GM18511 (cell line): ENCODE results near the gene ROR2.

Source experiments
- ATAC-seq: cut with Tn5 transposase; IDR thresholded peaks from one replicate; pipeline ENCODE4 v1.9.1; 2021; ENCODE audit warnings: mild to moderate bottlenecking, moderate library complexity; ENCODE audit not compliant: unreplicated experiment

ROR2 gene

DNA sequence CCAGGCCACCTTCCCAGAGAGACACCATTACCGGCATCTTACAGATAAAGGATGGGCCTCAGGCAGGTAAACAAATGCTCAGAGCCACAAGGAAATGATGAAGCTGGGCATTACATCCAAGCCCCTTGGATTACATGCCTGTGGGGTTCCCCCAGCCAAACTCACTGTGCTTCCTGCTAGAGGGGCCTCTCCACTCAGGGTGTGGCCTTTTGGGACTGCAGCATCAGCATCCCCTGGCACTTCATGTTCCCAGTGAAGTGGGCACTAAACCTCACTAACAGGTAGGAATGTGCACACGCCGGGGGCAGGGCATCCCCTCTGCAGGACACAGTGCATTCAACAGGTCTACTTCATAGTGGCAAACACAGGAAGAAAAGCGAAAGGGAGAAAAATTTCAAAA lies 125.9 kb downstream of the ROR2 start:
- no peak for ATAC-seq

DNA sequence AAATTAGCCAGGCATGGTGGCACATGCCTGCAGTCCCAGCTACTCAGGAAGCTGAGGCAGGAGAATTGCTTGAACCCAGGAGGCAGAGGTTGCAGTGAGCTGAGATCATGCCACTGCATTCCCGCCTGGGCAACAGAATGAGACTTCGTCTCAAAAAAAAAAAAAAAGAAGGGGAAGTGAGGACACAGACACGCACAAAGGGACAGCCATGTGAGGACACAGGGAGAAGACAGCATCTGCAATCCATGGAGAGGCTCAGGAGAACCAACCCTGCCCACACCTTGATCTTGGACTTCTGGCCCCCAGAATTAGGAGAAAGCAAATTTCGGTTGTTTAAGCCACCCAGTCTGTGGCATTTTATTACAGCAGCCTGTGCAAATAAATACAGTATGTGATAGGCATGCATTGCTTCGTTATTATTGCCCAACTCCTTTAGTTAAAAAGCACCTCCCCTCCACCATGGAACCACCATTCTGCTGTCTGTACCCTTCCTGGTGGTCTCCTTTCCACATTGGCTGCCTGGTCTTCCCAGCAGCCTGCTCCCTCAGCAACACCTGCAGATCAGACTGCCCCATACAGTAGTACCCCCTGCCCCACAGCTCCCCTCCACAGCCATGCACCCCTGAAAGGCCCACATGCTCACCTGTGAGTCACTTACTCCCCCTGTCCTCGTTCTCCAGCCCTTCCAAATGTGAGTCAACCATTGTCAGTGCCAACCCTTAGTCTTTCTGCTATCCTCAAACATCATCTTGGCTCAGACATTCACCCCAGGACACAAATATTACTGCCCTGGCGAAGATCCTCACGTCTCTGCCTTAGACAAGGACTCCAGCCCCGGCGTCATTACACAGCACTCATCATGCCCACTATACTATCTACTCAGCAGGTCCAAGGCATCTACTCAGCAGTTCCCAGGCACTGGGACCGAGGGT lies 128.8 kb downstream of the ROR2 start:
- no peak for ATAC-seq

DNA sequence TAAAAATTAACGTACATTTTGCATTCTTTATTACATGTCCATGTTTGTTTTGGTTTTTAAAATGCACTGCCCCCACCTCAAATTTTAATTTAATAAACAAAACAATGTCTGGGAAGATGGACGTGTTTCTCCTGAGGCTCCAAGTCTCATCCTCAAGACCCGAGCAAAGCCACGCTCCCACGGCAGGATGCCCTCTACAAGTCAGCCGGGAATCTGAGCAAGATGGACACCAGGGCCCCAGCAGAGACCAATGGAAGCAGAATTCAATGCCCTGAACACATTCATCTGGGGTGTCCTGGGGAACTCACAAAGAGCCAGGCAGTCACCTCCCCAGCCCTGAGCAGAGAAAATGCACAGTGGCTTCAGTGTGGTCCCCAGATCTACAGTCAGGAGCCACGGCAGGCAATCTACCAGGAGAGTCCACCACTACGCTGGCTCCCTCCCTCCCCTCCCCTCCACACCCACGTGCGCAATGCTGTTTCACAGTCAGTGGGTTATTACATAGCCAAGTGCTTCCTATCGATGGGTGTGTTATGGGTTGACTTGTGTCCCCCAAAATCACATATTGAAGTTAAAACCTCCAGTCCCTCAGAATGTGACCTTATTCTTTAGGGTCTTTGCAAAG lies 129.8 kb downstream of the ROR2 start:
- ATAC-seq: no peak

DNA sequence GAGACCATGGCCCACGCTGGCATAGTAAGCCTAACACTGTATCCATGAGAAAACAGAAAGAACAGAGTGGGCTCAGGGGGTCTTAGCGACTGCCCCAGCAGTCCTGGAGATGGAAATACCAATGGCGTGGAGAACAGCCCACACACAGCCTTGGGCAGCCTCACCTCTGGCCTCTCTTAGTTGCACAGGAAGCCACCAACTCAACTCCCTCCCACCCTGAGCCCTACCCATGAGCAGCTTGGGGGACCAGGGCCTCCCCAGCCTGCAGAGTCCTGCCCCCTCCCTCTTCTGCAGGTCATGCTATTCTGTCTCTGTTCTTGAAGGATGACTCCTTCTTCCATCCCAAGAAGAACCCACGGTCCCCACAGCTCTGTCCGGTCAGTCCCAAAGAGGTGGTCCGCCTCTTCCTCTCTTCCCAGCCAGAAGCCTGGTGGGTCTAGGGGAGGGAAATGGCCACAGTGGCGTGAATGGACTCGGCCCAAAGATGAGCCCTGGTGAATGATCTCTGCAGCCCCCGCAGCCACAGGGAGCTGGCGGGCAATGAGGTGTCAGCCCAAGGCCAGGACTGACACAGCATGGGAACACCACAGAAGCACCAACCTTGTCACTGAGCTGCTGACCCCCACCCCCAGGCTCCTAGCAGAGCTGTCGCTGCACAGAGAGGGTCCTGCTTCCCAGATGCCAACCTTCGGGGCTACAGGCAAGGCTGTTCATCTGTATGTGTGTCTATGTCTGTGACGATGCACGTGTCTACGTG lies 131.2 kb downstream of the ROR2 start:
- no peak for ATAC-seq

DNA sequence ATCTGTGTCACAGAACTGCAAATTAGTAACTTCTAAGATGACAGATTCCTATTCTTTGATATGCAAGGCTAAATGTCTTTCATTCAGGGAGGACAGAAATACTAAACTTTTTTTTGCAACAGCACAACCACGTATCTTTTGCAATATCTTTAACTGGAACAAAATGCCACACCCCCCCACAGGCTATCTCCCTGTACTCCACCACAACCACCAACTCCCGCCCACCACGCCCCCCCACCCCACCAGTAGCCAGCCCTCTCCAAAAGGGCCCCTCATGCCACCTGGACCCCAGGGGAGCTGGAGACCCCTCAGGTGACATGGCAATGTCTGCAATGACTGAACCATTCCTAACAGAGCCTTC lies 131.8 kb downstream of the ROR2 start:
- ATAC-seq: no peak

DNA sequence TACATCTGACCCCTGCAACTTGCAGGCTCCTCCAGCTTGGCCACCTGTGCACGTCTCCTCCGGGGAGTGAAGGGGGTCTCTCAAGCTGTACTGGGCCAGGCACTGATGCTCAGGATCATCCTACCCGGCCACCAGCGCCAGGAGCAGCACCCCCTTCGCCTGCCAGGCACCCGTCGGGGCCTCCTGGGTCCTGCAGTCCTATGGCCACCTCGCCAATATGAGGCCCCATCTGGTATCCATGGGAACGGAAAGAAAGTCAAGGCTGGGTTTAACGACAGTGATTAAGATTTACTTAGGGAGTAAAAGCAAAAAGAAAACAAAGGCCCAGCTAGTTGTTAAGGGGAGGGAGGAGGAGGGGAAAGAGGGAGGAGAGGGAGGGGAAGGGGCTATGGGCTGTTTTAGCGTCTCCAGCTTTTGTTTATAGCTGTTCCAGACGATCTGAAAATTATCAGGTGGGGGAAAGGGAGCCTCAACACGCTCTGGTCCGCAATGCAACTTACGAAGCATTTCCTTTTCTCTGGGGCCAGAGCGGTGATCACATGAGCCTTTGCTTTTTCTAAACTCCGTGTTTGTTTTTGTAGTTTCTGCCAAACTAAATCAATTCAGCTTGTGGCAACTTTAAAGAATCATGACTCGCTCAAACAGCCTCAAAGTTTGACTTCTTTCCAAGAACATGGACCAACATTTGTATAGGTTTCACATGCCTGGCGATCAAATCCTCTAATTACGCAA lies 132.4 kb downstream of the ROR2 start:
- ATAC-seq: no peak

DNA sequence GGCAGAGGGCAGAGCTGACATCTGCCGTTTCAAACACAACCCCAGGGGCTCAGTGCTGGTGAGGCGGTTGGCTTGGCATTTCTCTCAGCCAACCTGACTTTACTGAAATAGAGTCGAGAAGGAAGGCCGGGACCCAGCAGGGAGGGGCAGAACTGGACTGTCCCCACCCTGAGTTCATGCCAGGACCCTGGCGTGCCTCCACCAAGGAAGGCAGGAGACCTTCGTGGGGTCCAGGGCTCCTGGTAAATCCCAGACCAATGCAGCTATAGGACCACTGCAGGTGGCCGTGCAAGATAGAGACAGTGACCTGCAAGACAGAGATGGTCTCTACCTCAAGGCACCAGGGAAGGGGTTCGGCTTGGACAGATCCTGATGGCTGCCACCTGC lies 132.9 kb downstream of the ROR2 start:
- no peak for ATAC-seq

DNA sequence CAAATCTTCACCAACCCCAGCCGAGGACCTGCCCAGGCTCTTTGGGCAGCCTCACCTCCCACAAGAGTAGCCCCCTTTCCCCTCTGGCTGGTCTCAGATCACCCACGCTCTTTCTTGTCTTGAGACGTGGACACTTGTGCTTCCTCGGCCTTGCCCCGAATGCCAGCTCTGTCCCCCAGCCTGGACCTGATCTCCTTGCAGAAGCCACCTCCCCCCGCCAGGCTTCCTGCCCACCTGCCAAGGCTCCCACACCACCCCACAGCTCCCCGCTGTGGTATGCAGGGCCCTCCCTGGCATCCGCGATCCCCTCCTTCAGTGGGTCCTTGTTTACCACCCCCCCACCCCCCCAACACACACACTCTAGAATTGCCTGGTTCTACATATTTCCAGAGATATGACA lies 133.7 kb downstream of the ROR2 start:
- no peak for ATAC-seq

DNA sequence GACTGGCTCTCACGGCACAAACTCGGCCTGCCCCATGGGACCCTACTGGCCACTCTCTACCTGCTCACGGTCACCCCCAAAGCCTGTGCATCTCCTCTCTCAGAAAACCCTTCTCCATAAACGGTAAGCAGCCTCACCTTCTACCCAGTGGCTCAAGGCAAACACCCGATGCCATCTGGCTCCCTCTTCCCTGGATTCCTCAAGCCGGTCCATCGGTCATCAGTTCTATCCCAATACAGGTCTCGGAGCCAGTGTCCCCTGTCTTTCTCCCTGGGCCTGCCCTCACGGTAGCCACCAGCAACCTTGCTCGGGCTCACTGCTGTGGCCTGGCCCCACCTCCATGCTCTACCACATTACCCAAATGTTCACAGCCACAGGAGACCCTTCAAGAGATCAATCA lies 134.1 kb downstream of the ROR2 start:
- no peak for ATAC-seq

DNA sequence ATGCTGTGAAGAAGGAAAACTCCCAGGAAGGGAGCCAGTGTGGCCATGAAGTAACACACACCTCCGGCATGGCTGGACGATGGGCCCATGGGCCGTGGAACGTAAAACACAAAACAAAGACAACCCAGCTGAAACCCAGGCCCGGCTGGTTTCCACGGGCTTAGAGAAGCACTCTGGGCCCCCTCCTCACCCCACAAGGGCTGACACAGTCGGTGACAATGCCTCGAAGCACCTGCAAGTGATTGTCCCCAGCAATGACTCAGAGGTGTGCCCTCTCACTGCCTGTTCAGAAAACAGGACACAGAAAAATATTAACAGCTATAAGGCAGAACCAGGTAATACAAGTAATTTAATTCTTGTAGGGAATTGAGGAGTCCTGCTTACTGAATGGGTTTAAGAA lies 135.3 kb downstream of the ROR2 start:
- no peak for ATAC-seq

DNA sequence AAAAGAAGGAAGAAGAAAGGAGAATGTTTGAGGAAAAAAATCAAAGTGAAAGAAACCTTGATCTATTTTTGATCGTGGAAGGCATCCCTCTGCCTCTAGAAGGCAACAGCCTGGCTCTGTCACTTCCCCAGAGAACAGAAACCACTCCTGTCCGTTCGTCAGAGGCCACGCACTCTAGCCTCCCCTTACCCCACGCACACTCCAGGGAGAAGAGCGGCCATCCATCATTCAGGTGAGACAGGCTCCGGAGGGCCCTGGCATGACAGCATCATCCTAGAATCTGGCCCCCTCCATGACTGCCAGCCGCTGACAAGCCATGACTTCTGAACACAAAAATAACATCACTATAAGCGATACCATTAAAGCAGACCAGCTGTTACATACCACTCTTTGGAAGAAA lies 135.8 kb downstream of the ROR2 start:
- ATAC-seq: no peak

DNA sequence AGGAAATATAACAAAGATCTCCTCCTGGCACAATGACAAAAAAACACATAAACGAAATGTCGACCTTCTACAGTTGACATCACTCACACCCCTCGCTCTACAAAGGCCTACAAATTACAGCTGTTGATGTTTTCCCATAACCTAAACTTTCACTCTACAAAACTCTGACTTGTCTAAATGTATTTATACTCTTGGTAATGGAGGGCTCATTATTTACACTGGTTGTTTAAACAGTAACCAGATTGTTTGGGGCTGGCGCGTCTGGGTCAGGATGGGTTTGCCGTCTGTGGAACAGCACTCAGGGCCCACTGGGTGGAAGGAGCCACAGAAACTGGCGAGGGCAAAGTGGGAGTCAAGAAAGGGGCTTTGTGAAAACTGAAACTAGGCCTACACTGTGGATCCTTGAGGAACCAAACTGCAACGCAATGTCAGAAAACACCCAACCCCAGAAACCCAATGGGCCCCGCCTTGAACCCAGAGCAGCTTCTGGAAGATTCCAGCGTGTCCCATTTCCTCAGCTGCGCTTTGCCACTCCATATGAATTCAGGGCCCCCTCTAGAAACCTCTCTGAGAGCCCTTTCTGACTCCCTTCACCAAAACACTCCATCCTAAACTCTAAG lies 136.7 kb downstream of the ROR2 start:
- ATAC-seq: no peak

DNA sequence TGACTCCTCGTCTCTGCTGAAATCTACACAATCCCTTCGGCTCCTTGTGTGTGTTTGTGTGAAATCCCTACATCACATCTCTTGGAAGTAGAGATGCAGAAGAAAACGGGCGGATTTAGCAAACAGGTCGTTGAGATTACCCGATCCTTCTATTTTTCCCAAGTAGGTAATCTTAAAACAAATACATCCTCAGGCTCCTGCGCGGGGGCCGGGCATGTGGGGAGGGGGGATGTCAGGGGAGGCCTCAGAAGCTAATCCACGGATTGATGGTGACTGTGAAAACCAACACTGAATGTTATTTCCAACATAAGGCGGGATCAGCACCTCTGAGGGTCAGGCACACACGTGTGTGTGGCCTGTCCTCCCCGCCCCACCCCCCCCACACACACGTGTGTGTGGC lies 137.8 kb downstream of the ROR2 start:
- ATAC-seq: no peak

DNA sequence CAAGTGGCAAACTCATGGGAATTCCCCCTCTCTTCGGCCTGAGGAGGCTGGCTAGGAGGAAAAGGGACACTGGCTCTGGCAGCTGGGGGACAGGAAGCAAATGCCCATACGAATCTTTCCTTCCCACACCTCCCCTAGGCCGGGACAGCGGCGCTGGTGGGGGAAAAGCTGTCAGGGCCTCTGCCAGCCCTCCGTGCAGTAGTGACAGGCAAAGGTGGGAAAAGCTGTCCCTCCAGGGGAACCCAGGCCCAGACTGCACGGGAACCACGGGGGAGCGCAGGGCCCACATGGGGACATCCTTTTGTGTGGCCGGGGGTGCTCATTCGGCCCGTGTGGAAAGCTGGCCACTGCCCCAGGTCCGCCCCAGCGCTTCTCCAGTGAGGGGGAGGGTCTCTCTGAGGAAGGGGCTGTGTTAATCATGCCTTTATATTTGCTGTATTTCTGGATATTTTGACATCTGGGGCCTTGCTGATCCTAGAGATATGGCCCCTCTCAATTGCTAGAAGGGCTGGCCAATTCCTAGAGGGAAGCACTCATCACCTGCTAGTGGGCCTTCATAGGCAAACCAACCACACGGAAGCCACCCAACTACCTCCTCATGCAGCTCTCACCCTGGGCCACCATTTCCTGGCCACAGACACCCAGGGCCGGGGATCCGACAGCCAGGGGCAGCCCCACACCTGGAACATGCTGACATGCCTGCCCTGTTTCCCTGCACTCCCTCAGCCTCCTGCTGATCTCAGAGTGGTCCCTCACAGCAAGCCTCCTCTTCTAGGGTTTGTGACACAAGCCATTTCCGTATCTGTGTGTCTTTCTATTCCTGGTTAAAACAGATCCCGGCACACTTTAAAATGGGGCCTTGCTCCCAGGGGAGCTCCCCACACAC lies 138.8 kb downstream of the ROR2 start:
- ATAC-seq: no peak

DNA sequence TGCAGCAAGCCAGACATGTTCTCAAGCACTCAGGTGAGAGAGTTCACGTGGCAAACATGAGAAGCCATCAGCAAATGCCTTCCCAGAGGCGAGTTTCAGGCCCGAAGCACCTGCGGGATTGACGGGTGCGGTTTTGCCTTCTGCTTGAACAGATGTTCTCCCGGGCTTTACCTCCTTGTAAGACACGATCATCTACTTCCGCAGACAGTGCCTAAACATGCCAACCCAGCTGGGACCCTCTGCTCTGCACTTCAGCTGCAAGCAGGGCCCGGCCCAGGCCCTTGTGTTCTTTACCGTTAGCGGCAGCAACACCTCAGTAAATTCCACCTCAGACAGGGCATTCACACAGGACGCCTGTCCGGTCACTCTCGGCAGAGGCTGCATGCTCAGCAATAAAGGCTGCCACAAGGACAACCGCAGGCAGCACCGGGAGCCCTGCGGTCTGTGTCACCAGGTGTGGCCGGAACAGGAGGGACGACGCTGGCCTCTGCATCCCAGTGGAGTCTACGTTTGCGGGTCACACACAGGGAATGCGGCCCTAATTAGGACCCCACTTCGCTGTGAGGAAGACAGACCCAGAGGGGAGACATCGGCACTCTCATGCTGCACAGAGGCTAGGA lies 139.6 kb downstream of the ROR2 start:
- ATAC-seq: no peak

DNA sequence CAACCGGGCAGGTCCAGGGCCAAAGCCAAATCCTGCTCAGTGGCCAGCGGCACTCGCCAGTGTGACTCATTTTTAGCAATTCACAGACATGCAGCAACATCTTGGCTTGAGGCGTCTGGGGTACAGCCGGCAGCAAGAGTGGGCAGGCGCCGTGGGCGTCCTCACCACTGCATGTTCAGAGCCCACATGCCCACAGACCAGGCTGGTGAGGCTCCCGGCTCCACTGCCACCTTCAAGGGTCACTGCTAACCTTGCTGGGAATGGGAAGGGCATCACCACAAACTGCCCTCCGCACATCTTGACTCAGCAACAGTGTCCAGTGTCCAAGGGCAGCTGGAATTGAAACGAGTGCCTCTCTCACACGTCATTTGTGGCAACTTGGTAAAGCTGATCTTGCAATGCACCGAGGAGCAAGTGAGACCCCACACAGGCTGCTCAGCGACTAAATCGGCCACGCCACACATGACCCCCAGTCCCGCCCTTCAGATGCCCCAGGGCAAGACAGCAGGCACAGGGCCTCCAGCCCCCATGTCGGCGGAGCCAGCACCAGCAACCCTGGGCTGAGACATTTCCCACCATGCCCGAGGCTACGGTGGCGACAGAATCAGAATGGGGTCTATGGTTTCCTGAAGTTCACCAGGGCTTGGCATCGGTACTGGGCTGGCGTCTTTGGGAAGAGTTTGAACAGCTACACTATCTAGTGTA lies 140.3 kb downstream of the ROR2 start:
- ATAC-seq: no peak

DNA sequence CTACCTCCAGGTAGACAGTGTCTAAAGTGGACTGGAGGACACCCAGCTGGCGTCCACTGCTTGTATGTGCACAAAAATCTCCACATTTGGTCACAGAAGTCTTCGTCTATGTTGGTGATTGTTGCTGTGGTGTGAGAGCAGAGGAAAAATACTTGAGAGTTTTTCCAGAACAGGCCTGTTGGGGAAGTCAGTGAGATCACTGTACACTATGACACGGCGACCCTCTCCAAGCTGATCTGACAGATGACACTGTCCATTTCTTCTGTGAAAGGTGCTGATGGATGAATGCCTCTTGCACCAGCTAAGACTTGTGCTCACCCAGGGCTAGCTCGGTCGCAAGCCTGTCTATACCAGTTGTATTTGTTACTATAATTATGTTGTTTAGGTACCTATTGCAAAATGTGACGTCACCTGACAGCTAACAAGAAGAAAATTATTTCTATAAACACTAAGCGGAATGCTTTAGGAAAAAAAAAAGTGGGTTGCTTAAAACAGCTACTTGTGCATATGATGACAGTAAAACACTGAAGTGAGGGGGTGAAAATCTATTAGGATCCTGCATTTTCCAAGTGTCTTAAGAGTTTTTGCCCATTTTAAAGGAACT lies 142.3 kb downstream of the ROR2 start:
- ATAC-seq: no peak

DNA sequence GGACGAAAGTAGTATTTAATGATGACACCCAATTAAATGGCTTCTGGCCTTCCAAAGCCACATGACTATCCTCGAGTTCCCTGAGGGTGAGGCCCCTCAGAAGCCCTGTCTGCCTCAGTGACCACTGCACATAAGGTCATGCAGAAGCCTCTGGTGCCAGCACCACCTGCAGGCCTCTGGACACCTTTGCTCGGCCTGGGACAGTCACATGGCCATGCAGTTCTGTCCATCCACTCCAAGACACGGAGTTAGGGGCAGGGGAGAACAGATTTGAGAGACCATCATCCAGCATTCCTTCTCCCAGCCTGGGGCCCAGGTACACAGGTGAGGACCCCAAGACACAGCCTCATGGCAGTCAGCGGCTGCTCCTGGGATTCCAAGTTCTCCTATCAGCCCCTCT lies 145.0 kb downstream of the ROR2 start:
- no peak for ATAC-seq
